ENCODE measurements around the gene ZNRF1.
"Not testable (repeated sequence)": the region's sequence is repeated elsewhere in the genome, so short reads cannot be mapped to it uniquely, and the experiment has no call there.

ZNRF1 gene

DNA sequence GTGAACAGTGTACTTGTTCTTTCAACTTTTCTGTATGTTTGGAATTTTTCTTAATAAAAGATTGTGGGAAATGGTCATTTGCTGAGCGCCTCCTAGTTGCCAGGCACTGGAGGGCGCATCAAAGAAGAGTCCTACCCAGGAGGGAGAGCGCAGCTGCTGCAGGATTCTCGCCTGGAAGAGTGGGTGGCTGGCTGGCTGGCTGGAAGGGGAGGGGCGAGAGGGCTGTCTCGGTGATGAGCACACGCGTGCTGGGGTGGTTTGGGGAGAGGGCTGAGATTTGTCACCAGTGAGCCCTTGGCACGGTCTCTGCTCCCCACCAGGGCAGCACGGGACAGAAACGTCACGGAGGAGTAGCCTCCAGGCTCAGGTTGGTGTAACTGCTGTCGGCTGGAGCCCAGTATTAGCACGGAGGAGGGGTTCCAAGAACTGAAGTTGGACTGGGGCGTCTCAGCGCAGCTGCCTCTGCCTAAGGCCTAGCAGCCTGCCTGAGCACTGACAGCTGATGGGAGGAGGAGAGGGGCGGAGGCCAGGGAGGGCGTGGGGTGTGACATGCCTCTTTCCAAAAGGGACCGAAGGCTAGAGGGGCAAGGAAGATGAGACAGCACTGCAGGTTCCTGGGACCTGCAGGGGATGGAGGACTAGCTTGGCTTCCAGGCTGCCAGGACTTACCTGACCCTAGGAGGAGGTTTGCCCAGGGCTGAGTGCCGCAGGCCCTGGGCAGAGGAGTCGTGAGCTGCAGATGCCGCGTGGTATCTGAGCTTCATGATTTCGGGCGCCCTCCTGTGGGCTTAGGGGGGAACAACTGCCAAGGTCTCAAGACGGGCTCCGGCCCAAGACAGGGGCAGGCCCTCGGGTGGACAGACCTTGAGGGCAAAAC, 112.1 kb downstream of the ZNRF1 start:
- DNase-seq (ENCODE audit: insufficient read length, low spot score) (peak; percentile 94), FAIRE-seq (peak; percentile 98)

DNA sequence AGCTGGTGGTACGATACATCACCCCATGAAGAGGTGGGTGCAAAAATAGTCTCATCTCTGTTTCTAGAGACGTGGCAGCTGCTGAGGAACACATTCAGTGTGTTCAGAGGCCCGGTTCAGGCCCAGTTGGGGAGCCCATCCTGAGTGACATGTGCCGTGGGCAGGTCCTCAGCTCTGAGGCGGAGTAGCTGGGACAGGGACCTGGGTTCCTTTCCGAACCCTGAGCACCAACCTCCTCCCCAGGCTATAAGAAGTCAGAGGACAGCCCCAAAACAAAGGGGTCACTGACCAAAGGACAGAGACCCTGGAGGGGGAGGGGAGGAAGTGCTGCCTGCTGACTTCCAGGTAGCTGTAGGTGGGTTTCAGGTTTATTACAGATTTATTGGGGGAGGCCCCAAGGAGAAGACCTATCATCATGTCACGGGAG, 112.7 kb downstream of the ZNRF1 start:
- FAIRE-seq (no peak), DNase-seq (ENCODE audit: insufficient read length, low spot score) (no peak)

DNA sequence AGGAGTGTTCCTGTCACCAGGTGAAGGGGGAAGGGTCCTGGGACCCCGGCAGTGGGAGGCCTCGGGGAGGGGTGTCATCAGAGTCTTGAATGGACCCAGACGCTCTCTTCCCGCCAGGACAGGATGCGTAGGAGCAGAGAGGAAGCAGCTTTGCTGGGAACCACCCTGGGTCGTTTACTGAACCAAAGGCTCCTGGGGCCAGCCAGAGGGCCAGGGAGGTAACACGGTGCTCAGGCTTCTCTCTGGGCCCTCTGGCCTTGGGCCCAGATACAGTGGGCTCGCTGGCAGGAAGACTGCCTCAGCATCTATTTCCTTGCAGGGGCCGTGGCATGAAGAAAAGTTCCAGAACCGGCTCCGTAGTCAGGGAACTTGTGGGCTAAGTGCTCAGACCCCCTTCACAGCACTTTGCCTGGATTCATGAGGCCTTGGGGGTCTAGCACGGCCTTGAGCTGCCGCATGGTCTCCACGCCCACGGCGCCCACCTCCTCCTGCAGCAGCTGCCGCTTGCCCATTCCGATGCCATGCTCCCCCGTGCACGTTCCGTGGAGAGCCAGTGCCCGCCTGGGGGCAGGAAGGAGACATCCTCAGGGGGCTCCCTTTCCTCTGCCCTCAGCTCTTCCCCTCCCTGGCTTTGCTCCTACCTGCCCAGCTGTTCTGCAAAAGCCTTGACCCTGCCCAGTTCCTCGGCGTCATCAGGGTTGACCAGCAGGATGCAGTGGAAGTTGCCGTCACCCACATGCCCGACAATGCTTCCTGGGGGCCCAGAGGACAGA, 113.3 kb downstream of the ZNRF1 start:
- no peak for DNase-seq (ENCODE audit: insufficient read length, low spot score)

DNA sequence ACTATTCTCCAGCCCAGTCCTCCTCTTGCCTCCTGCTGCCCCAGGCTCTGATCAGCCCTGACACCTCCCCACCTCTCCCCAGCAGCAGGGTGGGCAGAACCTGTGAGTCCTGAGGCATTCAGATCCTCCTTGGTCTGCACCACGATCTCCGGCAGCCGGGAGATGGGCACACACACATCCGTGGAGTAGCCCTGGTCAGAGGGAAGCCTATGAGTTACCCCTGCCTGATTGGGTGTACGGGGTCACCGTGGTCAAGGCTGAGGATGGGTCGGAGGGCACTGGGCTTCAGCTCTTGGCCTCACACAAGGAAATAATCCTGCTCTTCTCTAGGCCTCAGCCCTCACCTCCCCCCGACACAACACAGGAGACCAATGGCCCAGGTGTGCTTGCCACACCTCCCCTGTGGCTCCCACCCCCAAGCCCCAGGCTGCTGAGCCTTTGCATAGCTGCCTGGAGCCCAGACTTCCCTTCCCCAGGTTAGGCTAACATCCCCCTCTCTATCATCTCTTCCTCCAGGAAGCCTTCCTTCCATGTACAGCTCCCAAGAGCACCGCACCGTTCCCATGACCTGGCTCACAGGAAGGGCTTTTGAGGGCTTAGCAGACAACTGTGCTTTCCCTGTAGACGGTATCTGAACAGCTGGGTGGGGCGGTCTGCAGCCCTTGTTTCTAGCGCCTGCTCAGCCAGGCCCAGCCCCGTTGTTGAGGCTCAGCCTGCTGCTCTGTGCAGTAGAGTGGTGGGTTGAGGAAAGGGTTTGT, 114.1 kb downstream of the ZNRF1 start:
- FAIRE-seq: no peak
- DNase-seq (ENCODE audit: insufficient read length, low spot score): no peak

More for the DNA sequence above, 113.3 kb downstream of the ZNRF1 start:
- FAIRE-seq: no peak

DNA sequence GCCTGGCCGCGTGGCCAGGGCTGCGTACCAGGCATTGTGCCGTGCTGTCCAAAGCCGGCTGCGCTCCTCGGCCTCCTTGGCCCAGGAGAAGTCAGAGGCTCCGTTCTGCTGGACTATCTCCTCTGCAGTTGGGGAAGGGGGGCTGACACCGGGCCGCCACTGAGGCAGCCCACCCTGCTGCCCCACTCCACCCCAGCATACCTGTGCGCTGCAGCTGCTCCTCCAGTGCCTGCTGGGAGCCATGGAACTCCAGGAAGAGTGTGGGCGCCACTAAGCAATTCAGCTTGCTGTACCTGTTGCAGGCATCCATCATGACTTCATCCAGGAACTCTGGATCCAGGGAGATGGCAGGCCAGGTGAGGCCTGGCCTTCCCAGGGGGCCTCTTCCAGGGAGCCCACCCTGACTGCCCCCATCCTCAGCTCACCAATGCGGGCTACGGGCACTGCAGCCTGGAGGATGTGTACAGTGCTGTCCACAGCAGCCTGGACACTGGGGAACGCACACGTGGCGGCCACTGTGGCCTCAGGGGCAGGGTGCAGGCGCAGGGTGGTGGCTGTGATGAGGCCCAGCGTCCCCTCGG, 114.8 kb downstream of the ZNRF1 start:
- DNase-seq (ENCODE audit: insufficient read length, low spot score) (no peak), FAIRE-seq (no peak)

DNA sequence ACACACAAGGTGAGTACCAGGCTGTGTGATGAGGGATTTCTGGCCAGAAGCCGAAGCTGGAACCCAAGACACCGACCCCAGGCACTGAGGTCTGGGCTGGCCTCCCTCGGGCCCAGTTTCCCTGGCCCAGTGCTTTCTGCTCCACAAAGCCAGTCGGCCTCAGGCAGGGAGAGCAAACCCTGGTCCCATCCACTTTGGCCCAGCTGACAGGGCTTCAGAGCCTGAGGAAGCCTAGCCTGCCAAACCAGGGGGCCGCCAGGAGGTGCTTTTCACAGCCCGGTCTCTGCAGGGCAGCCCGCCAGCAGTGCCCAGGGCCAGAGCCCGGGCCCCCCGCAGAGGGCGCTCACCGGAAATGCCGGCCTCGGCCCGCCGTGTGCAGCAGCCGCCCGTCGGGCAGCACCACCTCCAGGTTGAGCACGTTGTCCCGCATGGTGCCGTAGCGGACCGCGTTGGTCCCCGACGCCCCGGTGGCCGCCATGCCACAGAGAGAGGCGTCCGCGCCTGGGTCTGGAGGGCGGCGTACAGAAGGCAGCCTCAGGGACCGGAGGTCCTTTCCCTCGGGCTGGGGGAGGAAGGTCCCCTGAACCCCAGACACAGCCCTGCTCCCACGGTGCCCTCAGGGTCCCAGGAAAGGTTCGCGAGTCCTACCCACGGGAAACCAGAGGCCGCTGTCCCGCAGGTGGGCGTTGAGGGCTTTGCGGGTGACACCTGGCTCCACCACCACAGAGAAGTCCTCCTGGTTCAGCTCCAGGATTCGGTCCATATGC, 115.5 kb downstream of the ZNRF1 start:
- no peak for DNase-seq (ENCODE audit: insufficient read length, low spot score)
- FAIRE-seq: no peak

DNA sequence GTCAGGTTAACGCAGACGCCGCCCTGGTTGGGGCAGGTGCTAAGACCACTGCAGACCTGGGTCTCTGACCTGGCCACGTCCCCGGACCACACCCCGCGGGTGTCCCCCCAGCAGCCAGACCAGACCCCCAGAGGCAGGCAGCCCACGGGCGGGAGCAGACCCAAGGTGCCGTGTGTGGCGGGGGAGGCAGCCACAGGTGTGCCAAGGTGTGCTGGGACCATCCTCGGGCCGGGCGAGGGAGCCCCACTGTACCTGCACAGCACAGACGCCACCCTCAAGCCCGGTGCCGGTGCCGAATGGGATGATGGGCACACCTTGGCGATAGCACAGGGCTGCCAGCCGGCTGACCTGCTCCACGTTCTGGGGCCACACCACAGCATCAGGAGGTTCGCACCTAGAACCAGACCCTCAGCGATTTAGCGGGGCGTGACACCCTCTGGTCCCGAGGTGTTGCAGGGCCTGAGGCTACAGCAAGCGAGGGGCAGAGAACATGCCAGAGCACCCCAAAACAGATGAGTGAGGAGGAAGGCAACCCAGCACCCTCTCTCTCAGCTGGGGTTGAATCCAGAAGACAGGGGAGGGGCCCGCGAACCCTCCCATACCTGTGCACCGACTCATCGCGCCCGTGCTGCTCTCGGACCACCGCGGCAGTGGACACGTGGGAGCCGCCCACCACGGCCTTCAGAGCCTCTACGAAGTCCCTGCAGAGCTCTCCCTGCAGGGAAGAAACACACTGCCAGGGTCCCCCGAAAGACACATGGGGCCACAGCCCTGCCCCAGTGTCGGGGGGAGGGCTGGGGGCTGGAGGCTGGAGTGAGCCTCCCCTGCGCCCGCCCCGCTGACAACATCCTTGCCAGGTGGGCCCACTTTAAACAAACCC, 116.4 kb downstream of the ZNRF1 start:
- no peak for DNase-seq (ENCODE audit: insufficient read length, low spot score)
- FAIRE-seq: no peak

DNA sequence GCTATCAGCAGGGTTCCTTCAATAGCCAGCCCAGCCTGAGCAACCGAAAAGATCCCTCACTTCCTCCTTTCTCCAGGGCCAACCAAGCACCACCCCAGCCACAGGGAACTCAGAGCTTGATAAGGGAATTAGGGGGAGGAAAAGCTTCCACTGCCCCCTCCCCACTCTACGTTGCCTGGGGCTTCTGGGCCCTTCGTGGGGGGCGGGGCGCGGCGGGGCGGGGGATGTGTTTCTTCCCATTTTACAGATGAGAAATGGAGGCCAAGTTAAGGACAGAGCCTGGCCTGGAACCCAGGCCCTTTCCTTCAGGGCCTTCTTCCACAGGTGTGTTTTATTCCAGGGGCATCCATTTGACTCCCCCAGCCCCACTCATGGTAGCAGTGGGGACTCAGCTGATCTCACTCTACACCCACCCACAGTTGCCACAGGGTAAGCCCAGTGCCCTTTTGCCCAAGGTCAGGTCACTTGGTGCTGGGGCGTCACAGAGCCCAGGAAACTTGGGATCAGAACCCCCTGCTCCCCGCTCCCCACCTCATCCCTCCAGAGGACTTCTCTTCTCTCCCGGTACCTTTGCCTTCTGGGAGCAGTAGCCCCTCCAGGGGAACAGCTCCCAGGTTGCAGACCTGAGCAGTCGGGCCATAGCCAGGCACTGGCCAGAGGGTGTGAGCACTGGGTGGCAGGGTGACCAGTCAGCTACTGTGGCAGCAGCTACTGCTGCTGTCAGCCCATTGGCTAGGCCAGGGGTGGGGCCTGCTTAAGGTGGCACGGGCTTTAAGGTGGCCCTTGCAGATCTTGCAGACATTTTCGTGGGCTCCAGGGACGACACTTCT, 117.5 kb downstream of the ZNRF1 start, which contains the start of gene LDHD:
Gene LDHD (minus strand): TSS at position 700 of the 830 bp plus-strand sequence. CDS start 60 bp downstream, at position 640.
- peak; percentile 95 for DNase-seq (ENCODE audit: insufficient read length, low spot score)
- peak; percentile 99 for FAIRE-seq

DNA sequence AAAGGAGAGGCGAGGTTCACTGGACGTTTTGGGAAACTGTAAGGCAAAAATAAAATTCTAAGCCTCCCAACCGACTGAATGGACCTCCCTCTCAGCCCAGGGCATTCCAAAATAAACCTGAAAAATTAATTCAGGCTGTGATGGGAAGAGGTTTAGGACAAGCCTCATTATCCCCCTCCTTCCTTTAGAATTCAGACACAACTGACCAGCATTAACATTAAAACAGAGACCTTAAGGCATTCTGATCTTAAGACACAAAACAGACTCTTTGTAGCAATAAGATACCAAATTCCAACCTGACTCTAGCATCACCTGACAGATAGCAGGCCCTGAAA, 118.1 kb downstream of the ZNRF1 start:
- FAIRE-seq (no peak), DNase-seq (ENCODE audit: insufficient read length, low spot score) (no peak)

DNA sequence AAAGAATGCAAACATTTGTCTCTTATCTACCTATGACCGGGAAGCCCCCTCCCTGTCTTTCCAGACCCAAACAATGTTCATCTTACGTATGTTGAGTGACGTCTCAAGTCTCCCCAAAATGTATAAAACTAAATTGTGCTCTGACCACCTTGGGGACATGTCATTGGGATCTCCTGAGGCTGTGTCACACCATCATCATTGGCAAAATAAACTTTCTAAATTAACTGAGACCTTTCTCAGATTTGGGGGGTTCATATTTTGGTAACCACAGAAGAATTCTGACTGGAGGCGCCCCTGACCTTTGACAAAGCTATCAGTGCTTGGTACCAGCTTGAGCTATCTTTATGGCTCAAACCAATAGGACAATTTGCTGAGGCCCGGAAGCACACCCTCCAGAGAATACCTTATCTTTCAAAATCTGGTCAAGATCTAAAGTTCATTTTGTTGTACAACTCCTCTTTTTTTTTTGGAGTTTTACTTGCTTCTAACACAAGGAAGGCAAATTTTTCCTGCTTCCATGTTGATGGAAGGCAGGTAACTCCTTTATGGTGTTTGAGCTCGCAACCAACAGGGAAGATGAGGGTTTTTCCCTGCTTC, 120.2 kb downstream of the ZNRF1 start:
- no peak for FAIRE-seq
- no peak for DNase-seq (ENCODE audit: insufficient read length, low spot score)

DNA sequence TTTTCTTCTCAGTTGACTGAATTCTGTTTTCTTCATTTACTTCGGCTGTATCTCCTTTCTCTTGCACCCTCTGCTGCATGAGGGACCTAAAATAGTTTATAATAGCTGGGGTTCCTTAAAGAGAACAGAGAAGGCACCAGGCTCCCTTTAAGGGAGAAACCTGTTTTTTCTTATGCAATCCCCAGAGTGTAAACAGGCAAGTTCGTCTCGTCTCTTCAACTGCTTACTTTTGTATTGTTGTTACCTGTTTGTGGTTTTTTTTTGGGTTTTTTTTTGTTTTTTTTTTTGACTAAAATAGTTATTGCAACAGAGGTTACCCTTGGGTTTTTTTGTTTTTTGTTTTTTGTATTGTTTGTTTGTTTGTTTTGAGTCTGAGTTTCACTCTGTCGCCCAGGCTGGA, 121.4 kb downstream of the ZNRF1 start:
- FAIRE-seq (no peak), DNase-seq (ENCODE audit: insufficient read length, low spot score) (no peak)

DNA sequence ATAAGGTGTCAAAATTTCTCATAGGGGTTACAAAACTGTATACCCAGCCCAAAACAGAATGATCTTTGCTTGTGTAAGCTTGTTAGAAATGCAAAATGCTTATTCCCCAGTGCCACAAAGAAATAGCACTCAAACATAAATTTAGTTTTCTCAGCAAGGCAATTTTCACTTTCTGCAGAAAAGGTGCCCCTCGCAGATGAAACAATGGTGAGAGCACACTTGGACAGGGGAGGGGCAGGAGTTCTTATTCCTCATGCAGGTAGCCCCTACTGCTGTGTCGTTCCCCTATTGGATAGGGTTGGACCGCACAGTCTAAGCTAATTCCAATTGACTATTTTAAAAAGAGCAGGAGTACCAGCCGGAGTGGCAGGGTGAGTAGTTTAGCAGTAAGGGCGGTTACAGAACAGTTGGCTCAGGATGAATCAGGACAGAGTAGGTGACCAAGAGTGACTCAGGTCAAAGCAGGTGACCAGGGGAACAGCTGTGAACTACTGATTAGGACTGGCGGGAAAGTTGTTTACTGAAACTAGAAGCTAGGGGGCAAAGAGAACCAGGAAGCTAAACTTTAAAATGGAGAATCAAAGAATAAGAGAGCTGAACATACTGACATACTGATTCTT, 123.2 kb downstream of the ZNRF1 start:
- FAIRE-seq (no peak), DNase-seq (ENCODE audit: insufficient read length, low spot score) (no peak)

DNA sequence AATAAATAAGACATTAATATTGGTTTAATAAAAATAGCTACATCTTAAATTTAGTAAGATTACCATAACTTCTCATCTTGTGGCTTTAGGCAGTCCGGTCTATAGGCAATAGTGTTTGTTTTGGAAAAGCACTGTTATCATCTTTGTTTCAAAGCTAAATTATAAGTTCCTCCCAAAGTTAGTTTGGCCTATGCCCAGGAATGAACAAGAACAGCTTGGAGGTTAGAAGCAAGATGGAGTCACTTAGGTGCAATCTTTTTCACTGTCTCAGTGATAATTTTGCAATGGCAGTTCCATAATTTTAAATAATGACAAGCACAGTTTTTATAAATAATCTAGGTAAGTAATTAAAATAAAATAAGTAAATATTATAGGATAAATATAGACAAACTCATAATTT, 123.8 kb downstream of the ZNRF1 start:
- FAIRE-seq: no peak
- no peak for DNase-seq (ENCODE audit: insufficient read length, low spot score)

DNA sequence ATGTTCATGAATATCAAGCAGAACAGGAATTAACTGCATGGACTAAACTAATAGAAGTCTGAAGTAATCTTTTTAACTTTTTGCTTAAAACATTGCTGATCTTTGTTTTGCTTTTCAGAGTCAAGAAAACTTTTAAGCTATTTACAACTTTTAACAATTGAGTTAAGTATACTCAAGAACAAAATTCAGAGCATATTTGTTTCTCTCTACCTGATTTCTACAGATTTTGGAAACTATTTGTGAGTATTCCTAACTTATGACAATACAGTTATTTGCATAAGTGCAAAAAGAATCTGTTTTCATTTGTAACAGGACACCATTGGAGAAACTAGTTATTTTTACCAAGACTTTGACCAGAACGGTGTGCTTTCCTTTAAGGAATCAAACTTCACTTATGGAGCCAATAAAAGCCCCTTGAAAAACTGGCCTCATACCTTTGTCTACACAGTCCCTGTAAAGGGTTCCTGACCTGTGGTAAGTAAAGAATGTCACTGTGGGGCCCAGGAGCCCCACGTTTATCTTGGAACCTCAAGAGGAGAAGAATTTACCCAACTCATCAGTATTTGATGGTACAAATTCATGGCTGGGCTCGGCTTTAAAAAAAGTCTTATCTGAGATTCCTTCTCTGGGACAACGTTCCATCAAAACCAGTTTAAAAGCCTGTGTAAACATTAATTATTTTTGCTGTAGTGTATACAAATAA, 129.0 kb downstream of the ZNRF1 start:
- no peak for DNase-seq (ENCODE audit: insufficient read length, low spot score)
- FAIRE-seq: no peak

DNA sequence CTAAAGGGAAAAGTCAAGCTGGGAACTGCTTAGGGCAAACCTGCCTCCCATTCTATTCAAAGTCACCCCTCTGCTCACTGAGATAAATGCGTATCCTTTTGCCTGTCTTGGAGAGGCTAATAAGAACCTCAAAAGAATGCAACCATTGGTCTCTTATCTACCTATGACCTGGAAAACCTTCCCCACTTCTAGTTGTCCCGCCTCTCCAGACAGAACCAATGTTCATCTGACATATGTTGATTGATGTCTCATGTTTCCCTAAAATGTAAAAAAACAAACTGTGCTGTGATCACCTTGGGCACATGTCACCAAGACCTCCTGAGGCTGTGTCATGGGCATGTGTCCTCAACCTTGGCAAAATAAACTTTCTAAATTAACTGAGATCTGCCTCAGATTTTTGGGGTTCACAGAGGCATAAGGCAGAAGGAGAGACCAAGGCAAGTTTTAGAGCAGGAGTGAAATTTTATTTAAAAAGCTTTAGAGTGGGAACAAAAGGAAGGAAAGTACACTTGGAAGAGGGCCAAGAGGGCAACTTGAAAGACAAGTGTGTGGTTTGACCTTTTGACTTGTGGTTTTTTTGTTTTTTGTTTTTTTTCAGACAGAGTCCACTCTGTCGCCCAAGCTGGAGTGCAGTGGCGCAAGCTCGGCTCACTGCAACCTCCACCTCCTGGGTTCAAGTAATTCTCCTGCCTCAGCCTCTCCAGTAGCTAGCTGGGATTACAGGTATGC, 130.8 kb downstream of the ZNRF1 start:
- not testable (repeated sequence) for FAIRE-seq; DNase-seq (ENCODE audit: insufficient read length, low spot score)

DNA sequence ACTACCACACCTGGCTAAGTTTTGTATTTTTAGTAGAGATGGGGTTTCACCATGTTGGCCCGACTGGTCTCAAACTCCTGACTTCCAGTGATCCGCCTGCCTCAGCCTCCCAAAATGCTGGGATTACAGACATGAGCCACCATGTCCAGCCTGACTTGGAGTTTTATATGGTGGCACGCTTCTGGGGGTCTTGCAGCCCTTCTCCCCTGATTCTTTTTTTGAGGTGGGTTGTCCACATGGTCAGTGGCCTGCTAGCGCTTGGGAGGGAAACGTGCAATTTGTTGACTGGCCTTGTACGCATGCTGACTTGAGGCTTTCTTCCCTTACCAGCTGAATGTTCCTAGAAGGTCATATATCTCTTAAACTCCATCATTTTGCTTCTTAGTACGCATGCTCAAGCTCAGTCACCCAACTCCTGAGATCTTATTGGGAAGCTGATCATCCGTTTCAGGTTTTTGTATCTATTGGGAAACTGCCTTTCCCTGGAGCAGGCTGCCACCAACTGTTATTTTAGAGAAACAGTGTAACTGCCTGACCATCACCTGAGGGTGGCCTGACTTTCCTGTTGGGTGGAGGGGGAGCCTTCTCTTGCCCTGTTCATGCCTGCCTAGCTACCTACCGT, 131.4 kb downstream of the ZNRF1 start:
- DNase-seq (ENCODE audit: insufficient read length, low spot score): no peak
- no peak for FAIRE-seq
